ENCODE results near the gene REXO1.
"Not testable (repeated sequence)": the region's sequence is repeated elsewhere in the genome, so short reads cannot be mapped to it uniquely, and the experiment has no call there.

Gene REXO1

GRCh38 chr19:1876496-1877279, 28.4 kb upstream of the REXO1 start:
- DNase-seq = not testable (repeated sequence)

- peak; percentile 87 to 90 for DNase-seq
These were observed 27.6 kb upstream of the REXO1 start for GRCh38 chr19:1875646-1876495.

DNA sequence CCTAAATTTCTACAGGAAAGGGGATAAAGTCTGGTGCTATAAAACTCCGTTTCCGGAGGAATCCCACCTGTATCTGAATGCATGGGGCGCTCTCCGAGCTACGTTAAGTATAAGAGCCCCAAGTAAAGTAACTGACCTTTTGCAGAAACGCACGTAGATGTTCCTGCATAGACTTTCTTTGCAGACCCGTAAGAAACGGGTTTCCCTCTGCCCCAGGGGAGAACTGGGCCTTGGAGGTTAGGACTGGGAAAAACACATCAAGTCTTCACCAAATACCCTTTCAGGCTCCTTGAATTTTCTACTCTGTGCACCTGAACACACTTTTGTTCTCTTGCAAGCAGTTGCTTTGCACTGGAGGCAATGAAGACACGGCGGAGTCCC, 27.0 kb upstream of the REXO1 start:
- not testable (repeated sequence) for DNase-seq

DNA sequence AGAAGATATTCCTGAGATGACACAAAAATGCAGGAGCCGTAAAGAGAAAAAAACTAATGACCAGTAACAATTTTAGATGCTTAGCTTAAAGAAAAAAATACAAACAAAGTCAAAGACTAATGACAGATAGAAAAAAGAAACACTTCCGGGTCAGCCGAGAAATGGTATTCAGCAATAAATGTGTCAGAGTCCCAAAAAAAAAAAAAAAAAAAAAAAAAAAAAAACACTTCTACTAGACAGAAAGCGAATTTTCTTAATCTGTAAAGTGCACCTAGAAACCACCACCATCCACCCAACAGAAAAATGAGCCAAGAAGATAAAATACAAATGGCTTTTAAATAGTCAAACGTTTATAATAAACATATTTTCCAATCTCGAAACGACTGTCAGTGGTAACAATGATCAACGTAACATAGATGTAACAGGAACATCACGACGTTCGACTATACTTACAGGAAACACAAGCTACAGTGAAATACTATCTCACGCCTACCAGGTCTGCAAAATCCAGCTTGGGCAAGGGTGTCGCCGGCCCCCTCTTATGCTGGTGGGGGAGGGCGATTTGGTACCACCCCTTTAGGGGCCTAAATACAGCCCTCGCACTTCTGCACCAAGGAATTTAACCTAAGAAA, 26.4 kb upstream of the REXO1 start:
- DNase-seq = no peak

DNA sequence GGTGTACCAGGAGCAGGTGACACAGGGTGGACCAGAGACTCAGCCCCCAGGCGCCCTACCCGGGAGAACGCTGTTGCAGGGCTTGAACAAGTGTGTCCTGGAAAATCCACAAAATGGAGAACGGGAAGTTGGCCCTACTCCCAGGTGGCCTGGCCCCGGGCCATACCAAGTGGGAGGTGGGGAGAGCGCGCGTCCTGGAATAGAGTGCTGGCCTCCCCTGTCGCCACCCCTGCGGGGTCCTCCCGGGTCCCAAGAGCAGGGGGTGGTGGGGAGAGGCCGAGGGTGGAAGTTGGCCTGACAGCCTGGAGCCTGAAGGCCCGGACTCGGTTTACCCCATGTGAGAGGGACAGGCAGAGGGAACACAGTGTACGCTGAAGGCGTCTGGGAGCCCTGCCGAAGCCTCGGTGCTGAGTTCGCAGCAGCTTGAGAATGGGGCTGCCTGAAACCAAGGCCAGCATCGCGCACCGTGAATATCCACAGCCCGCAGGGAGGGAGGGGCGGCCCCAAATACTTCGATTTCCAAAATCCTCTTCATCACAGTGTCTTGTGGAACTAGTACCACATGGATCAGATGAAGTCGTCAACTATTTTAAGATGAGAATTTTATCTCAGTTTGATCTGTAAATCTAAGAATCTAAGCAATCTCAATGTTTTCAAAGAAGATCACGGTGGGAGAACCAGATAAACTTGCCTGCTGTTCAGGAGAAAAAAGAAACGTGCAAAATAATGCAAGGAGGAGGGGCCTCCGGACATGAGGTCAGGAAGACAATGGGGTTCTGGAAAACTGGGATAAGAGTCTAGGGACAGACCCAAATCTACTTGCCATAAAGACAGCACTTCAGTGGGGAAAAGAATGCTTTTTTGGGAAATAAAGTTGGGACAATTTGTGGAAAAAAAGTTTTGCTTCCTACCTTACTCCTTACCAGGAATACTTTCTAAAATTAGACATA, 25.5 kb upstream of the REXO1 start:
- DNase-seq = no peak

DNA sequence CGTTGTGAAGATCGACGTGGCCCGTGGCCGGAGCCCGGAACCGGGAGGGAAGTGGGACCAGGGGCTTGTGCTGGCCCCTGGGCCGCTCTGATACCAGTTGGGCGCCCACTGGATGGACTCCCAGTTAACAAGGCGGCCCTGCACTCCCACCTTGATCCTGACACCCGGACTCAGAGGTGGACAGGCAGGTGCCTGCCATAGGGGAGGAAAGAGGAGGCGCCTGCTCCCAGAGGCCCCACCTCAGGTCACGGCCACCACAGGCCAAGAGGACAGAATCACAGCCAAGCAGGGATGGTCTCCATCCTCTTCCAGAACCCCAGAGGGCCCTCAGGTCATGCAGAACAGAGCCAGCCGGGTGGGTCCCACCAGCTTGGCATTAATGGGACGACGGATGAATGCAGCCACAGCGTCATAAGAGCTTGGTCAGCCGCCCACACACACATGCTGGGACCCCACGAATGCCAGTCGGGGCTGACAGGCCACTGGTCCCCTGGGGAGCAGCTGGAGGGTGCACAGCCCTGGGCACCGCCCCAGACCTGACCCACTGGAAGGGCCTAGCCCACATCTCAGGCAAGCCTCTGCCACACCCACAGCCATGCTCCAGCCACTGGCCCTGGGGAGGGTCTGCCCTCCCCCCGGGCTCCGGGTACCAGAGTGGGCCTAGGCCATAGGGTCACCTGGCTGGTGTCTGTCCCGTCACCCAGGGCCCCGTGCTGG, 24.7 kb upstream of the REXO1 start:
- no peak for DNase-seq

DNA sequence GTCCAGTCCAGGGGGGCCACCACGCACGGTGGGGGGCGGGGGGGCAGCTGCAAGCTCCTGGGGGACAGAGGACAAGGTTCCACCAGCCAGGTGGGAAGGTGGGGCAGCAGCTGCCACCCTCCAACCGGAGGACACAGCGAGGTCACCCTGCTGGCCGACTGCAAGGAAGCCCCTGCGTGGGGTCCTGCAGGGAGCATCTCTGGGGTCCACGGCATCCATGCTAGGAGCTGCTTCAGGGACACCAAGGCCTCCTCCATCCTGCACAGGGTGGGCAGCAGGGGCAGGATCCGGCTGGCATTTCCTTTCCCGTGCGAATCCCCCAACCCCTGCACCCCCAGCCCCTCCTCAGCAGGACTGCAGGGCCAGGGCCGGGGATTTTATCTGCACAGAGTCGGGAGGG, 23.3 kb upstream of the REXO1 start:
- no peak for DNase-seq

DNA sequence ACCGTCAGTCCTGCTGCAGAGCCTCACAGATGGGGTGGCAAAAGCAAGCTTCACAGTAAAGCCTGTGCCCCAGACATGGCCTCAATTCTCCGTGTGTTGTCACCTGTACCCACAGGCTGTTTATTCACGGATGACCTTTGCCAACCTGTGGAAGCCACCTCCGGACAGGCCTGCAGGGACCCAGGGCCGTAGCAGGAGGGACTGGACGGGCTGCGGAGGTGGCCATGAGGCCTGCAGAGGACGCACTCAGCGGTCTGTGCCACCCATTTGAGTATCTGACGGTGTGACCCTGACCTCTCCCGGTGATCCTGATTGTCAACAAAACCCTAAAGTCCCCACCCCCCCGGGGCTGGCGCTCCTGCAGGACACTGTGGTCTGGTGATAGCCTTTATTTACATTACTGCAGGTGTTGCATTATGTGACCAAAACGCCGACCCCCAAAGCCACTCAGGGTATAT, 22.9 kb upstream of the REXO1 start:
- DNase-seq = no peak

DNA sequence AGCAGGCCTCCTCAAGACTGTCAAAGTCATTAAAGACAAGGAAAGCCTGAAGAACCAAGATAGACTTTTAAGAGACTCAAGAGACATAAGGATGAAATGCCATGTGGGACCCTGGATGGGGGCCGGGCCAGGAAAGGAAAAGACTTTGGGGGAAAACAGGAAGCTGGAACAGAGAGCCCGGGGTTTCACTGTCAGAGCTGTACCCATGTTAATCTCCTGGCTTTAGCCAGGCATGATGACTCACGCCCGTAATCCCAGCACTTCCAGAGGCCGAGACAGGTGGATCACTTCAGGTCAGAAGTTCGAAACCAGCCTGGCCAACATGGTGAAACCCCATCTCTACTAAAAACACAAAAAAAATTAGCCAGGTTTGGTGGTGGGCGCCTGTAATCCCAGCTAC, 20.7 kb upstream of the REXO1 start:
- no peak for DNase-seq

DNA sequence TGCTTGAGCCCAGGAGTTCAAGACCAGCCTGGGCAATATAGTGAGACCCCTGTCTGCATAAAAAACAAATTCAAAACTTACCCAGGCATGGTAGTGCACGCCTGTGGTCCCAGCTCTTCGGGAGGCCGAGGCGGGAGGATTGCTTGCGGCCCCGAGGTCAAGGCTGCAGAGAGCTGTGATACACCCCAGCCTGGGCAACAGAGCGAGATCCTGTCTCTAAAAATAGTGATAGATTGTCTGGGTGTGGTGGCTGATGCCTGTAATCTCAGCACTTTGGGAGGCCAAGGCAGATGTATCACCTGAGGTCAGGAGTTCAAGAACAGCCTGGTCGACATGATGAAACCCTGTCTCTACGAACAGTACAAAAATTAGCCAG, 19.1 kb upstream of the REXO1 start:
- DNase-seq = no peak

GRCh38 chr19:1866693-1867348, 18.5 kb upstream of the REXO1 start:
- no peak for DNase-seq

- DNase-seq = no peak
These were observed 17.1 kb upstream of the REXO1 start for GRCh38 chr19:1865172-1866010.

- peak; percentile 69 to 76 for DNase-seq
These were observed 16.3 kb upstream of the REXO1 start for GRCh38 chr19:1864480-1865171.

DNA sequence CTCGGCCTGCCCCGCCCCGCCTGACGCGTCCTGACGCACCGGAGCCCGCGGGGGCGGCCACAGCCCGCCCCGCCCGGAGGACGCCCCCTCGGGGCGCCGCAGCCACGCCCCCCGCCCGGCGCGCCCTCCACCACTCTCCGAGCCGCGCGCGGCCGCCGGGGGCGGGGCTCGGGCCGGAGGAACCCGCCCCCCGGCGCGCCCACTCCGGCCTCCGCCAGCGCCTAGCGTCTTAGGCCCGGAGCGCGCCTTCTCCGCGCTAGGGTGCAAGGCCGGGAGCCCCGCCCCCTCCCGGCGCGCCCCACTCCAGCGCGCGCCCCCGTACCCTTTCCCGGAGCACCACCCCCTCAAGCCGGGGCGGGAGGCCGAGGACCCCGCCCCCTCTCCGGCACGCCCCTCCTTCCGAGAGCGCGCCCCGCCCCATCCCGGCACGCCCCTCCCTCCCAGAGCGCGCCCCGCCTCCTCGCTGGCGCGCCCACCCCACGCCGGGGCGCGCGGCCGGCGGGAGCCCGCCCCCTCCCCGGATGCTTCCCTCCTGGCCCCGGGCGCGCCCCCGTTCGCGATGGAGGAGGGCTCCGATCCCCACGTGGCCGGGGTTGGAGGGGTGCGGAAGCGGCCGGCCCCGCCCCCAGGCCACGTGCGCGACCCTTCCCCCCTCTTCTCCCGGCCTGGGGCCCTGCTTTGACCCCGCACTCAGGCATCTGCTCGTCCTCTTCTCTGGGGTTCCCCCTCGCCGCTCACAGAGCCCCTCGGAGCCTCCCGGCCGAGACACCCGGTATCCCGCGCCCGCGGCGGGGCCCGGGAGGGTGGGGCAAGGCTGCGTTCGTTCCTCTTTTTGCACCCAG, 15.6 kb upstream of the REXO1 start:
- peak; percentile 92 for DNase-seq

DNA sequence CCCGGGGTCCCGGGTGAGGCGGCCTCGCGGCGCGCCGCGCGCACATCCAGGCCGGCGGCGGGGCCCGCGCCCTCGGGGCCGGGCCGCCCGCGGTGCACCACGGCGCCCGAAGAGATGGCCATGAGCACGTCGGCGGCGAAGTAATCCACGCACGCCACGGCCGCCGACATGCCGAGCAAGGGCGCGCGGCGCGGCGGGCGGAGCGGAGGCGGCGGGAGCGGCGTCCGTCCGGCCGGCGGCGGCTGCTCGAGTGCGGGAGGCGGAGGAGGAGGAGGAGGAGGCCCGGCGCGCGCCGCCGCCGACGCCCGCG, 15.0 kb upstream of the REXO1 start, which contains the start of gene KLF16:
Gene KLF16, minus strand, starts transcription at position 252 of the 310 bp plus-strand sequence. Its CDS starts 82 bp downstream, at position 170.
- no peak for DNase-seq

DNA sequence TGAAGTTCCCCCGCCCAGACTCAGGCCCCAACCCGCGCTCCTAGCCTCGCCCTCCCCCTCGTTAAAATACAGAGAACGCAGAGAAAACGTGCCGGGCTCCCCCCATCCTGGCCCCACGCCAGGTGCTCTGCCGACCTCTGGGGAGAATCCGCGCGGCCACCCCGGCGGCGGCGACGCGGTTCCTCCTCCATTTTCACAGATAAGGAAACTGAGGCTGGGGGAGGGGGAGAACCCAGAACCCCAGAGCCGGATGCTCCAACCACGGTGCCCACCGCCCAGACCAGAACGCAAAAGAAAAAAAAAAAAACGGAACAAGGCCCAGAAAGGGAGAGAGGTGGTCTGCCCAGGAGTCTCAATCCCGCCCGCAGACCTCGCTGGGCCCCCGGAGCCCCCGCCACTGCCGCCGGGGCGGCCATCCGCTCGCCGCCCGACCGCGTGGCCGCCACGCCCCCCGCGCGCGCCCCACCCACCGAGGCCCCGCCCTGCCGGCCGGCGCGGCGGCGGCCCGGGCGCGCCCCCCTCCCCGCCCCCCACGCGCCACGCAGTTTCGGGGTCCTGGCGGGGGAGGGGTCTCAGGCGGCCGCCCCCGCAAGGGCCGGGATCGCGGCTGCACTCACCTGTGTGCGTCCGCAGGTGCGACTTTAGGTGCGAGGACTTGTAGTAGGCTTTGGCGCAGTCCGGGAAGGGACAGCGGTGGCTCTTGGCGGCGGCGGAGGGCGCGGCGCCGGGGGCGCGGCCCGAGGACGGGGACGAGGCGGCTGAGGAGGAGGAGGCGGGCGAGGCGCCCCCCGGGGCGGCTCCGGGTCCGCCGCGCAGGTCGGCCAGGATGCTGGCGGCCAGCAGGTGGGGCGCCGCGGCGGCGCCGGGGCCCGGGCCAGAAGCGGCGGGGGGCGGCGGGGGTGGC, 14.4 kb upstream of the REXO1 start:
- DNase-seq = peak; percentile 57 to 59

DNA sequence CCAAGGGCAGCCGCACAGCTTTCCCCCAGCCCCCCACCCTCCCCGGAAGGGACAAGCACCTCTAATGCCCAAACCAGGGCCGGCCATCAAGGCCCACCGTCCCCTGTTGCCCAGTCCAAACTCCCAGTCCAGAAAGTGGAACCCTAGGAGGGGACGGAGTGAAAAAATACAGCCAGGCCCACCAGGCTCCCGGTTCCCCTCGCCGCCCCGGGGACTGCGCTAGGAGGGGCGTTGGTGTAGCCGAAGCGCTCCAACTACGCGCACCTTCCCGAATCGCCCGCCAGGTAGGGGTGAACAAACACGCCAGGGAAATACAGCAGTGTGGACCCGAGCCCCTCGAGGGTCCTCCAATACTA, 13.8 kb upstream of the REXO1 start:
- no peak for DNase-seq

DNA sequence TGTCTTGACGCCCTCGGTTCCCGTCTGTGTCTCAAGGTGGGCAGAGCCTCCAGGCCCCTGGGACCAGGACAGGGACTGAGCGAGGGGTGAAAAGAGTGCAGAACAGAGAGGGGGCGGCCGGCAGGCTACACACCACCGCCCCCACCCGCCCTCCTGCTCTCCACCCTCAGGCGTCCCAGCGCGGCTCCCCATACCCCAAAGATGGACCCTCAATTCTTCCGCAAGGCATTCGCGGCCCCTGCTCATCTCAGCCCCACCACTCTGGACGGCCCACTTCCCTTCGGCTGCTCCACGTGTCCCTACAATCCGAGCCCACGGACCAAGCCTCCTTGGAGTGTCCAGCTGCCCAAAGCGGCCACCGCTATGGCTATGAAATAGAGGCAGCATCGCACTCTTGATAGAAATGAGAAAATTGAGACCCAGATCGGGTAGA, 13.3 kb upstream of the REXO1 start:
- no peak for DNase-seq

Data from activated CD4-positive, alpha-beta T cell treated with anti-CD3 and anti-CD28 coated beads, Interleukin-2, amount 50 U/mL, for 48 hours (primary cell).